Renal pelvis (tissue), 4 donors: ENCODE data around the gene AKAP1. TPM values are rescaled to one million over a fixed set of nuclear protein-coding genes. Genes with fewer than 3 reads are reported as not detected.

Experiments used
- DNase-seq: peaks from one replicate; pipeline ENCODE4 v3.0.0-alpha.2; 2013
- polyA plus RNA-seq, 3 donors: library from polyadenylated mRNA; unstranded; fragments of 120-200 nt; gene quantifications; one replicate each; pipeline ENCODE4 v1.2.1, GENCODE V29; 2013; ENCODE audit not compliant: insufficient read length in 3 of 3

Gene AKAP1
- polyA plus RNA-seq, 3 donors = 36.0 to 40.5 (median 39.5) TPM

- no peak for DNase-seq
These were observed 12.8 kb upstream of the AKAP1 start for GRCh38 chr17:57071991-57072944.

GRCh38 chr17:57073626-57074025, 11.4 kb upstream of the AKAP1 start:
- no peak for DNase-seq

- DNase-seq = no peak
These were observed 9.9 kb upstream of the AKAP1 start for GRCh38 chr17:57075193-57075592.

- DNase-seq = no peak
These were observed 9.3 kb upstream of the AKAP1 start for GRCh38 chr17:57075785-57076184.

GRCh38 chr17:57077000-57077399, 8.0 kb upstream of the AKAP1 start:
- DNase-seq = no peak

GRCh38 chr17:57078274-57078673, 6.8 kb upstream of the AKAP1 start:
- DNase-seq = no peak

- DNase-seq = no peak
These were observed 4.3 kb upstream of the AKAP1 start for GRCh38 chr17:57080718-57081117.

- no peak for DNase-seq
These were observed 2.6 kb upstream of the AKAP1 start for GRCh38 chr17:57082441-57082840.

GRCh38 chr17:57084361-57084801, 665 bp upstream of the AKAP1 start:
- no peak for DNase-seq

GRCh38 chr17:57085448-57086068, 512 bp downstream of the AKAP1 start:
- no peak for DNase-seq

- no peak for DNase-seq
These were observed 1.3 kb downstream of the AKAP1 start for GRCh38 chr17:57086069-57086930.

- DNase-seq = no peak
These were observed 3.3 kb downstream of the AKAP1 start for GRCh38 chr17:57088298-57088697.

- DNase-seq = no peak
These were observed 4.3 kb downstream of the AKAP1 start for GRCh38 chr17:57089391-57089790.

GRCh38 chr17:57090560-57091185, 5.6 kb downstream of the AKAP1 start:
- no peak for DNase-seq

GRCh38 chr17:57091186-57091618, 6.2 kb downstream of the AKAP1 start:
- no peak for DNase-seq

GRCh38 chr17:57092171-57092570, 7.1 kb downstream of the AKAP1 start:
- DNase-seq = no peak

- DNase-seq = no peak
These were observed 7.7 kb downstream of the AKAP1 start for GRCh38 chr17:57092779-57093178.

GRCh38 chr17:57096472-57097202, 11.6 kb downstream of the AKAP1 start:
- DNase-seq = no peak

- DNase-seq = no peak
These were observed 12.9 kb downstream of the AKAP1 start for GRCh38 chr17:57097832-57098421.

- DNase-seq = no peak
These were observed 14.1 kb downstream of the AKAP1 start for GRCh38 chr17:57099165-57099564.

- no peak for DNase-seq
These were observed 17.1 kb downstream of the AKAP1 start for GRCh38 chr17:57102122-57102521.
